Epithelial cell of umbilical artery (primary cell): ENCODE data around the gene ZNF841. TPM values are rescaled to one million over a fixed set of nuclear protein-coding genes. Genes with fewer than 3 reads are reported as not detected.

Source experiments
- total RNA-seq: library from RNA; depleted of rRNA; stranded (reverse); fragments of >200 nt; gene quantifications from 2 replicates; pipeline ENCODE4 v1.2.3, GENCODE V29; 2014

Gene ZNF841
- total RNA-seq = 11.7 and 17.9 TPM in 2 replicates

GRCh38 chr19:52095172-52096014 lies at the start of gene ZNF841:
Gene ZNF841, minus strand, starts transcription at chr19:52095765. Its CDS starts 10,964 bp downstream, at chr19:52084801.

GRCh38 chr19:52139252-52140031 lies 43.9 kb upstream of the ZNF841 start, which contains the start of gene ZNF616:
Gene ZNF616, minus strand, starts transcription at chr19:52139938. Its CDS starts 9,426 bp downstream, at chr19:52130512.

GRCh38 chr19:52048555-52049501 lies 46.7 kb downstream of the ZNF841 start, which contains the start of gene ZNF432:
Gene ZNF432, minus strand, starts transcription at chr19:52048838. Its CDS starts 1,970 bp downstream, at chr19:52046868.

GRCh38 chr19:52028027-52028779 lies 67.4 kb downstream of the ZNF841 start, which contains the start of gene ZNF614:
Gene ZNF614, minus strand, starts transcription at chr19:52028379. Its CDS starts 2,634 bp downstream, at chr19:52025745.

Other genes with a start within 250 kb of the ZNF841 start
- gene ZNF577, start 207.8 kb downstream of the ZNF841 start, total RNA-seq = 3.9 and 5.2 TPM in 2 replicates
- gene ZNF649, start 190.7 kb downstream of the ZNF841 start, total RNA-seq = 6.8 and 16.0 TPM in 2 replicates
- gene ZNF613, start 168.3 kb downstream of the ZNF841 start, total RNA-seq = 5.2 and 12.5 TPM in 2 replicates
- gene ZNF350, start 108.9 kb downstream of the ZNF841 start, total RNA-seq = 8.8 and 9.0 TPM in 2 replicates
- 6.5 and 16.7 TPM in 2 replicates for gene ZNF615, start 87.6 kb downstream of the ZNF841 start, total RNA-seq
- 11.1 and 11.4 TPM in 2 replicates for gene ZNF614, start 67.4 kb downstream of the ZNF841 start, total RNA-seq
- gene ZNF432, start 46.9 kb downstream of the ZNF841 start, total RNA-seq = 5.5 and 8.2 TPM in 2 replicates
- gene ZNF616, start 44.2 kb upstream of the ZNF841 start, total RNA-seq = 5.2 and 11.2 TPM in 2 replicates
- 3.5 and 3.6 TPM in 2 replicates for gene ZNF836, start 75.9 kb upstream of the ZNF841 start, total RNA-seq
- 84.8 and 90.0 TPM in 2 replicates for gene PPP2R1A, start 94.3 kb upstream of the ZNF841 start, total RNA-seq
- gene ZNF766, start 173.8 kb upstream of the ZNF841 start, total RNA-seq = 9.4 and 9.9 TPM in 2 replicates
- 3.5 and 3.9 TPM in 2 replicates for gene ZNF480, start 201.4 kb upstream of the ZNF841 start, total RNA-seq
- 0.97 and 1.4 TPM in 2 replicates for gene ZNF610, start 240.5 kb upstream of the ZNF841 start, total RNA-seq